Retinal pigment epithelial cell (primary cell): ENCODE data around the gene TRIM15.
"Not testable (repeated sequence)": the region's sequence is repeated elsewhere in the genome, so short reads cannot be mapped to it uniquely, and the experiment has no call there.

Source experiments
- DNase-seq: peaks from one replicate; pipeline ENCODE4 v3.0.0-alpha.2; 2010; ENCODE audit warnings: low read depth
- H3K4me3 ChIP-seq: 2 replicates; pipeline ENCODE4 v1.5.1; 2011; ENCODE audit warnings: mild to moderate bottlenecking, low read length, control low read depth, moderate library complexity
- CTCF ChIP-seq: conservative IDR thresholded peaks from 2 replicates; pipeline ENCODE4 v1.5.1; 2011; ENCODE audit warnings: low read depth, low read length, control low read depth, inconsistent platforms

TRIM15 gene

GRCh38 chr6:30136570-30137286 is 26.6 kb upstream of the TRIM15 start:
- no peak overlapping the region for H3K4me3 ChIP-seq
- no peak for TF ChIP-seq CTCF
- DNase-seq, result no peak

- not testable (repeated sequence) for H3K4me3 ChIP-seq, DNase-seq
These were observed 23.1 kb upstream of the TRIM15 start for GRCh38 chr6:30140240-30140639.

- no peak for TF ChIP-seq CTCF
- DNase-seq, result no peak
- H3K4me3 ChIP-seq, result no peak overlapping the region
These were observed 20.7 kb upstream of the TRIM15 start for GRCh38 chr6:30142665-30143064.

GRCh38 chr6:30143780-30144179 is 19.6 kb upstream of the TRIM15 start:
- DNase-seq, result no peak
- no peak overlapping the region for H3K4me3 ChIP-seq
- TF ChIP-seq CTCF, result no peak

GRCh38 chr6:30144811-30145210 is 18.5 kb upstream of the TRIM15 start:
- no peak for DNase-seq
- no peak for TF ChIP-seq CTCF
- no peak overlapping the region for H3K4me3 ChIP-seq

GRCh38 chr6:30145818-30146217 is 17.5 kb upstream of the TRIM15 start:
- TF ChIP-seq CTCF, result no peak
- DNase-seq, result no peak
- H3K4me3 ChIP-seq, result no peak overlapping the region

- no peak for DNase-seq
- no peak overlapping the region for H3K4me3 ChIP-seq
- TF ChIP-seq CTCF, result no peak
These were observed 16.2 kb upstream of the TRIM15 start for GRCh38 chr6:30147096-30147495.
